ENCODE measurements around the gene CNGB1. TPM values are rescaled to one million over a fixed set of nuclear protein-coding genes. Genes with fewer than 3 reads are reported as not detected.

Gene CNGB1
- total RNA-seq, 1 experiment from 2014 or later, result not detected

DNA sequence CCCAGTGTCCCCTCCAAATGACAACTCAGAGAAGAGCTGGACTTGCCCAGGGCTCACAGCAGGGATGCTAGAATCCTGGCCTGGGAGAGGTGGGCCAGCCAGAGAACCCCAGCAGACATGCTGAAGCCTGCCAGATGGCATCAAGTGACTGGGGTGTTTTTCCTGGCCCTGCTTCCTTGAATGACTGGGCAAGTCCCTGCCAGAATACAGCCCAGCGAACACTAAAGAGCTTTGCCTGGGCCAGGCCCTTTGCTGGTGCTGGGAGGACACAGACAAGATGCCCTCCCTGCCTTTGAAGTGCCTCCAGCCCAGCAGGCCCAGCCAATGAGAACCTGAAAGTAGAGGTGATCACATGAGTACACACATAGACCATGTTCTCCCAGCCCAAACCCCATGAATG lies 18.0 kb upstream of the CNGB1 start:
- H3K4me3 Mint-ChIP-seq, result no peak overlapping the region
- no peak for TF ChIP-seq ATF1 (CRISPR knock-in tag; IDR thresholded peaks at IDR 0.05)
- TF ChIP-seq JAZF1 (CRISPR knock-in tag; IDR thresholded peaks at IDR 0.05), result no peak
- TF ChIP-seq IRF2 (CRISPR knock-in tag; IDR thresholded peaks at IDR 0.05; ENCODE audit: borderline replicate concordance, low read depth), result no peak
- TF ChIP-seq, protein P1, sequence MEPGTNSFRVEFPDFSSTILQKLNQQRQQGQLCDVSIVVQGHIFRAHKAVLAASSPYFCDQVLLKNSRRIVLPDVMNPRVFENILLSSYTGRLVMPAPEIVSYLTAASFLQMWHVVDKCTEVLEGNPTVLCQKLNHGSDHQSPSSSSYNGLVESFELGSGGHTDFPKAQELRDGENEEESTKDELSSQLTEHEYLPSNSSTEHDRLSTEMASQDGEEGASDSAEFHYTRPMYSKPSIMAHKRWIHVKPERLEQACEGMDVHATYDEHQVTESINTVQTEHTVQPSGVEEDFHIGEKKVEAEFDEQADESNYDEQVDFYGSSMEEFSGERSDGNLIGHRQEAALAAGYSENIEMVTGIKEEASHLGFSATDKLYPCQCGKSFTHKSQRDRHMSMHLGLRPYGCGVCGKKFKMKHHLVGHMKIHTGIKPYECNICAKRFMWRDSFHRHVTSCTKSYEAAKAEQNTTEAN (CRISPR knock-in tag; IDR thresholded peaks at IDR 0.05), result no peak
- TF ChIP-seq GTF2I (CRISPR knock-in tag; conservative IDR thresholded peaks at IDR 0.05), result no peak
- TF ChIP-seq RELA (CRISPR knock-in tag; IDR thresholded peaks at IDR 0.05; ENCODE audit: borderline replicate concordance), result no peak
- no peak for TF ChIP-seq SMAD4 (CRISPR knock-in tag; IDR thresholded peaks at IDR 0.05)
- TF ChIP-seq GRHL2 (CRISPR knock-in tag; IDR thresholded peaks at IDR 0.05; ENCODE audit: insufficient replicate concordance, severe bottlenecking), result no peak
- TF ChIP-seq TEAD4 (CRISPR knock-in tag; IDR thresholded peaks at IDR 0.05), result no peak
- TF ChIP-seq ZNF671 (CRISPR knock-in tag; IDR thresholded peaks at IDR 0.05), result no peak
- TF ChIP-seq, protein P2, sequence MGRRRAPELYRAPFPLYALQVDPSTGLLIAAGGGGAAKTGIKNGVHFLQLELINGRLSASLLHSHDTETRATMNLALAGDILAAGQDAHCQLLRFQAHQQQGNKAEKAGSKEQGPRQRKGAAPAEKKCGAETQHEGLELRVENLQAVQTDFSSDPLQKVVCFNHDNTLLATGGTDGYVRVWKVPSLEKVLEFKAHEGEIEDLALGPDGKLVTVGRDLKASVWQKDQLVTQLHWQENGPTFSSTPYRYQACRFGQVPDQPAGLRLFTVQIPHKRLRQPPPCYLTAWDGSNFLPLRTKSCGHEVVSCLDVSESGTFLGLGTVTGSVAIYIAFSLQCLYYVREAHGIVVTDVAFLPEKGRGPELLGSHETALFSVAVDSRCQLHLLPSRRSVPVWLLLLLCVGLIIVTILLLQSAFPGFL (CRISPR knock-in tag; IDR thresholded peaks at IDR 0.05; ENCODE audit: borderline replicate concordance), result no peak
- TF ChIP-seq GABPB1 (CRISPR knock-in tag; IDR thresholded peaks at IDR 0.05), result no peak
- ATAC-seq, result no peak
- ChIA-PET CTCF (interaction anchor here (0.6 to 2.2 kb wide), 3 partner anchors 56 to 213 kb away, joined by 3 to 5 read pairs (median 5); no protein-coding TSS in a partner anchor), POLR2A (no interaction called here)
- H3K9me3 Mint-ChIP-seq, result no peaks in the 10 kb centered on the region
- no peaks in the 10 kb centered on the region for H3K36me3 Mint-ChIP-seq
- no peak overlapping the region for H3K27ac Mint-ChIP-seq
- H3K27me3 Mint-ChIP-seq (ENCODE audit: low read depth), result peaks cover 42% of the 10 kb centered on the region
- peaks cover 20% of the 10 kb centered on the region for H3K4me1 Mint-ChIP-seq
- DNase-seq (ENCODE audit: low spot score), result no peak

DNA sequence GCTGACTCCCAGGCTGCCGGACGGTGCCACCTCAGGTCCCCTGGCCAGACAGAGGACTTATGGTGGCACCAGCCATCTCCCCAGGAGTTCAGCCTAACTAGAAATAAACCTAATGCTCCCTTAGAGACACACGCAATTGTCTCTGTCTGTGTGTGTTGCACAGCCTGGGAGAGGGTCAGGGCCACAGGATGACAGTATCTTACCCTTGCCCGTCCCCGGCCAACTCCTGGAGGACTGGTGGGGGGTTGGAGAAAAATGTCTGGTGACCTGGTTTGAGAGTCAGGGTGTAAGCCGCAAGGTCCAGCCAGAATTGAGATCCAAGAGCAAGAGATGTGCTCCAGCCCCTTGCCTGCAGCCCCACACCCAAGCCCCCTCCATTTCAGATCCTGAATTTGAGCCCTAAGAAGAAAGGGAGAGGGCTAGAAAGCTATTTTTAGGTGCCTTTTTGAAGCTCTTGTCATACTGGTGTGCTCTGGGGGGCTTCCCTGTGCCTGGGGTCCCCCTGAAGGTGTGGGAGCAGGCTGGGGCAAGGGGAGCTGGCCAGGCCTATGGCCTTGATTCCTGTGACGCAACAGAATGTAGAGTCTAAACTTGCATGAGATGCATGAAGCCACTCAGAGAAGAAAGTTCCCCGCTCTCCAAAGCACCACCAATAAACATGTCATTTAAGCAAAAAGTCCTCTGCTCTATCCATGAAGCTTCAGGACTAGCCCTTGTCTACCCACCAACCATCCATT lies 16.7 kb upstream of the CNGB1 start:
- no peak for ATAC-seq
- Mint-ChIP-seq H3K4me3 (no peak overlapping the region), H3K9me3 (no peaks in the 10 kb centered on the region), H3K27ac (no peak overlapping the region), H3K4me1 (peaks cover 13% of the 10 kb centered on the region), H3K27me3 (ENCODE audit: low read depth) (peaks cover 48% of the 10 kb centered on the region), H3K36me3 (no peaks in the 10 kb centered on the region)
- CTCF ChIA-PET, result interaction anchor here (0.9 to 2.2 kb wide), 4 partner anchors 10 to 192 kb away, joined by 3 to 5 read pairs (median 4); no protein-coding TSS in a partner anchor
- no peak for DNase-seq (ENCODE audit: low spot score)
- POLR2A ChIA-PET, result no interaction called here
- TF ChIP-seq ZNF232 (CRISPR knock-in tag; IDR thresholded peaks at IDR 0.05) (no peak), EMX1 (CRISPR knock-in tag; IDR thresholded peaks at IDR 0.05) (no peak), GTF2I (CRISPR knock-in tag; conservative IDR thresholded peaks at IDR 0.05) (no peak), CREM (CRISPR knock-in tag; IDR thresholded peaks at IDR 0.05) (no peak), KAT7 (CRISPR knock-in tag; IDR thresholded peaks at IDR 0.05; ENCODE audit: borderline replicate concordance) (no peak), TCF7 (CRISPR knock-in tag; IDR thresholded peaks at IDR 0.05; ENCODE audit: low read depth) (no peak), FOXK1 (CRISPR knock-in tag; IDR thresholded peaks at IDR 0.05) (no peak), TP53 (CRISPR knock-in tag; IDR thresholded peaks at IDR 0.05) (no peak), GABPB1 (CRISPR knock-in tag; IDR thresholded peaks at IDR 0.05) (no peak), JAZF1 (CRISPR knock-in tag; IDR thresholded peaks at IDR 0.05) (no peak), ZNF512 (CRISPR knock-in tag; IDR thresholded peaks at IDR 0.05; ENCODE audit: borderline replicate concordance) (no peak), CREB1 (CRISPR knock-in tag; IDR thresholded peaks at IDR 0.05) (no peak), SMAD3 (CRISPR knock-in tag; IDR thresholded peaks at IDR 0.05; ENCODE audit: borderline replicate concordance) (no peak)
- TF ChIP-seq, protein P3, sequence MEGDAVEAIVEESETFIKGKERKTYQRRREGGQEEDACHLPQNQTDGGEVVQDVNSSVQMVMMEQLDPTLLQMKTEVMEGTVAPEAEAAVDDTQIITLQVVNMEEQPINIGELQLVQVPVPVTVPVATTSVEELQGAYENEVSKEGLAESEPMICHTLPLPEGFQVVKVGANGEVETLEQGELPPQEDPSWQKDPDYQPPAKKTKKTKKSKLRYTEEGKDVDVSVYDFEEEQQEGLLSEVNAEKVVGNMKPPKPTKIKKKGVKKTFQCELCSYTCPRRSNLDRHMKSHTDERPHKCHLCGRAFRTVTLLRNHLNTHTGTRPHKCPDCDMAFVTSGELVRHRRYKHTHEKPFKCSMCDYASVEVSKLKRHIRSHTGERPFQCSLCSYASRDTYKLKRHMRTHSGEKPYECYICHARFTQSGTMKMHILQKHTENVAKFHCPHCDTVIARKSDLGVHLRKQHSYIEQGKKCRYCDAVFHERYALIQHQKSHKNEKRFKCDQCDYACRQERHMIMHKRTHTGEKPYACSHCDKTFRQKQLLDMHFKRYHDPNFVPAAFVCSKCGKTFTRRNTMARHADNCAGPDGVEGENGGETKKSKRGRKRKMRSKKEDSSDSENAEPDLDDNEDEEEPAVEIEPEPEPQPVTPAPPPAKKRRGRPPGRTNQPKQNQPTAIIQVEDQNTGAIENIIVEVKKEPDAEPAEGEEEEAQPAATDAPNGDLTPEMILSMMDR (IDR thresholded peaks at IDR 0.05), result no peak
- TF ChIP-seq, protein P4, sequence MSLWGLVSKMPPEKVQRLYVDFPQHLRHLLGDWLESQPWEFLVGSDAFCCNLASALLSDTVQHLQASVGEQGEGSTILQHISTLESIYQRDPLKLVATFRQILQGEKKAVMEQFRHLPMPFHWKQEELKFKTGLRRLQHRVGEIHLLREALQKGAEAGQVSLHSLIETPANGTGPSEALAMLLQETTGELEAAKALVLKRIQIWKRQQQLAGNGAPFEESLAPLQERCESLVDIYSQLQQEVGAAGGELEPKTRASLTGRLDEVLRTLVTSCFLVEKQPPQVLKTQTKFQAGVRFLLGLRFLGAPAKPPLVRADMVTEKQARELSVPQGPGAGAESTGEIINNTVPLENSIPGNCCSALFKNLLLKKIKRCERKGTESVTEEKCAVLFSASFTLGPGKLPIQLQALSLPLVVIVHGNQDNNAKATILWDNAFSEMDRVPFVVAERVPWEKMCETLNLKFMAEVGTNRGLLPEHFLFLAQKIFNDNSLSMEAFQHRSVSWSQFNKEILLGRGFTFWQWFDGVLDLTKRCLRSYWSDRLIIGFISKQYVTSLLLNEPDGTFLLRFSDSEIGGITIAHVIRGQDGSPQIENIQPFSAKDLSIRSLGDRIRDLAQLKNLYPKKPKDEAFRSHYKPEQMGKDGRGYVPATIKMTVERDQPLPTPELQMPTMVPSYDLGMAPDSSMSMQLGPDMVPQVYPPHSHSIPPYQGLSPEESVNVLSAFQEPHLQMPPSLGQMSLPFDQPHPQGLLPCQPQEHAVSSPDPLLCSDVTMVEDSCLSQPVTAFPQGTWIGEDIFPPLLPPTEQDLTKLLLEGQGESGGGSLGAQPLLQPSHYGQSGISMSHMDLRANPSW (CRISPR knock-in tag; conservative IDR thresholded peaks at IDR 0.05; ENCODE audit: low read depth), result no peak
- TF ChIP-seq, protein P1 (CRISPR knock-in tag; IDR thresholded peaks at IDR 0.05), result no peak

All from WTC11 (cell line).